WTC11 (cell line): ENCODE results near the gene FASN. TPM values are rescaled to one million over a fixed set of nuclear protein-coding genes. Genes with fewer than 3 reads are reported as not detected.
A peak's percentile ranks its signal among the peaks of the same experiment; 100 is the strongest.
"Not testable (repeated sequence)": the region's sequence is repeated elsewhere in the genome, so short reads cannot be mapped to it uniquely, and the experiment has no call there.

Experiments used
- ATAC-seq: fragments of 200-7000 bp; cut with Tn5 transposase; 2 replicates; pipeline ENCODE4 v1.10.0; 2021; ENCODE audit warnings: mild to moderate bottlenecking, moderate library complexity
- CTCF ChIA-PET: fragments of 300-600 bp; sonication (Branson Sonifier 250); formaldehyde crosslinking; loops from one replicate; lab custom pipeline; 2021; ENCODE audit warnings: antibody characterized with exemption; lab: Charles Lee
- POLR2A ChIA-PET: fragments of 350-600 bp; sonication (Branson Sonifier 250); formaldehyde crosslinking; loops from one replicate; lab custom pipeline; 2021; ENCODE audit warnings: antibody characterized with exemption; lab: Charles Lee
- DNase-seq: peaks from one replicate; pipeline ENCODE4 v3.0.0; 2021; ENCODE audit warnings: low spot score
- H3K27ac Mint-ChIP-seq: 2 replicates; pipeline ENCODE4 v1.8.0; 2021; ENCODE audit warnings: mixed read lengths
- H3K27me3 Mint-ChIP-seq: 2 replicates; pipeline ENCODE4 v1.8.0; 2021; ENCODE audit warnings: low read depth, mild to moderate bottlenecking, moderate library complexity, mixed read lengths
- H3K36me3 Mint-ChIP-seq: 2 replicates; pipeline ENCODE4 v1.8.0; 2021; ENCODE audit warnings: mixed read lengths
- H3K4me1 Mint-ChIP-seq: 2 replicates; pipeline ENCODE4 v1.8.0; 2022; ENCODE audit warnings: mixed read lengths
- H3K4me3 Mint-ChIP-seq: 2 replicates; pipeline ENCODE4 v1.8.0; 2021; ENCODE audit warnings: mild to moderate bottlenecking, moderate library complexity, mixed read lengths
- H3K9me3 Mint-ChIP-seq: 2 replicates; pipeline ENCODE4 v1.8.0; 2021; ENCODE audit warnings: mixed read lengths
- ARID4B ChIP-seq: sonication (generic); formaldehyde crosslinking; IDR thresholded peaks from 2 replicates; pipeline ENCODE4 v1.8.0; 2023; ENCODE audit warnings: missing genetic modification reagents, mild to moderate bottlenecking, borderline replicate concordance
- CDX4 ChIP-seq: fragments of 250-450 bp; sonication (Bioruptor Pico); IDR thresholded peaks from 2 replicates; pipeline ENCODE4 v1.9.0; 2021; ENCODE audit warnings: moderate library complexity, mild to moderate bottlenecking, inconsistent platforms, borderline replicate concordance
- CREM ChIP-seq: sonication (generic); formaldehyde crosslinking; IDR thresholded peaks from 2 replicates; pipeline ENCODE4 v1.8.1; 2022; ENCODE audit warnings: mild to moderate bottlenecking, missing genetic modification reagents, moderate library complexity
- E2F1 ChIP-seq: sonication (generic); formaldehyde crosslinking; IDR thresholded peaks from 2 replicates; pipeline ENCODE4 v1.8.0; 2022; ENCODE audit warnings: mild to moderate bottlenecking, missing genetic modification reagents
- FOXK1 ChIP-seq: sonication (generic); formaldehyde crosslinking; IDR thresholded peaks from 2 replicates; pipeline ENCODE4 v1.8.0; 2022; ENCODE audit warnings: mild to moderate bottlenecking, moderate library complexity, missing genetic modification reagents
- IRF1 ChIP-seq: sonication (generic); formaldehyde crosslinking; IDR thresholded peaks from 2 replicates; pipeline ENCODE4 v1.8.0; 2023; ENCODE audit warnings: missing genetic modification reagents
- KAT7 ChIP-seq: sonication (generic); formaldehyde crosslinking; IDR thresholded peaks from 2 replicates; pipeline ENCODE4 v1.8.1; 2023; ENCODE audit warnings: missing genetic modification reagents, mild to moderate bottlenecking, borderline replicate concordance
- MLX ChIP-seq: sonication (generic); formaldehyde crosslinking; IDR thresholded peaks from 2 replicates; pipeline ENCODE4 v1.8.1; 2023; ENCODE audit warnings: mild to moderate bottlenecking, missing genetic modification reagents, moderate library complexity
- NFATC4 ChIP-seq: fragments of 250-450 bp; sonication (Bioruptor Pico); IDR thresholded peaks from 2 replicates; pipeline ENCODE4 v1.9.0; 2021; ENCODE audit warnings: mild to moderate bottlenecking
- NFYB ChIP-seq: sonication (generic); formaldehyde crosslinking; conservative IDR thresholded peaks from 2 replicates; pipeline ENCODE4 v1.8.0; 2022; ENCODE audit warnings: low read depth, missing genetic modification reagents
- STAT6 ChIP-seq: sonication (generic); formaldehyde crosslinking; conservative IDR thresholded peaks from 2 replicates; pipeline ENCODE4 v1.8.1; 2023; ENCODE audit warnings: mild to moderate bottlenecking, low read depth, missing genetic modification reagents, moderate library complexity
- TCF7 ChIP-seq: sonication (generic); formaldehyde crosslinking; IDR thresholded peaks from 2 replicates; pipeline ENCODE4 v1.8.0; 2022; ENCODE audit warnings: mild to moderate bottlenecking, low read depth, missing genetic modification reagents, moderate library complexity
- TEAD4 ChIP-seq: sonication (generic); formaldehyde crosslinking; IDR thresholded peaks from 2 replicates; pipeline ENCODE4 v1.8.0; 2022; ENCODE audit warnings: mild to moderate bottlenecking, missing genetic modification reagents
- ZNF263 ChIP-seq: sonication (generic); formaldehyde crosslinking; IDR thresholded peaks from 2 replicates; pipeline ENCODE4 v1.8.1; 2022; ENCODE audit warnings: low read depth, mild to moderate bottlenecking, moderate library complexity, missing genetic modification reagents
- total RNA-seq: library from RNA; stranded (reverse); gene quantifications from 3 replicates; pipeline ENCODE4 v1.2.3, GENCODE V29; 2021
- TF ChIP-seq, protein P1 (sequence below): sonication (generic); formaldehyde crosslinking; IDR thresholded peaks from 2 replicates; pipeline ENCODE4 v1.8.1; 2022; ENCODE audit warnings: low read depth, mild to moderate bottlenecking, moderate library complexity, missing genetic modification reagents, borderline replicate concordance
- TF ChIP-seq, protein P2 (sequence below): sonication (generic); formaldehyde crosslinking; IDR thresholded peaks from 2 replicates; pipeline ENCODE4 v1.8.1; 2023; ENCODE audit warnings: mild to moderate bottlenecking, missing genetic modification reagents, moderate library complexity
- TF ChIP-seq, protein P3 (sequence below): fragments of 250-450 bp; sonication (Bioruptor Pico); IDR thresholded peaks from 2 replicates; pipeline ENCODE4 v2.1.2; 2022; ENCODE audit warnings: mild to moderate bottlenecking, moderate library complexity

The FASN gene
- total RNA-seq, 1 experiment from 2014 or later = 742 TPM

- TF ChIP-seq MLX (no peak), TCF7 (no peak), NFYB (no peak), STAT6 (CRISPR knock-in tag) (no peak)
- TF ChIP-seq, protein P1, sequence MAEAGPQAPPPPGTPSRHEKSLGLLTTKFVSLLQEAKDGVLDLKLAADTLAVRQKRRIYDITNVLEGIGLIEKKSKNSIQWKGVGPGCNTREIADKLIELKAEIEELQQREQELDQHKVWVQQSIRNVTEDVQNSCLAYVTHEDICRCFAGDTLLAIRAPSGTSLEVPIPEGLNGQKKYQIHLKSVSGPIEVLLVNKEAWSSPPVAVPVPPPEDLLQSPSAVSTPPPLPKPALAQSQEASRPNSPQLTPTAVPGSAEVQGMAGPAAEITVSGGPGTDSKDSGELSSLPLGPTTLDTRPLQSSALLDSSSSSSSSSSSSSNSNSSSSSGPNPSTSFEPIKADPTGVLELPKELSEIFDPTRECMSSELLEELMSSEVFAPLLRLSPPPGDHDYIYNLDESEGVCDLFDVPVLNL (CRISPR knock-in tag) = no peak
Observed at GRCh38 chr17:82039695-82040299, 58.2 kb downstream of the FASN start (continued).

DNA sequence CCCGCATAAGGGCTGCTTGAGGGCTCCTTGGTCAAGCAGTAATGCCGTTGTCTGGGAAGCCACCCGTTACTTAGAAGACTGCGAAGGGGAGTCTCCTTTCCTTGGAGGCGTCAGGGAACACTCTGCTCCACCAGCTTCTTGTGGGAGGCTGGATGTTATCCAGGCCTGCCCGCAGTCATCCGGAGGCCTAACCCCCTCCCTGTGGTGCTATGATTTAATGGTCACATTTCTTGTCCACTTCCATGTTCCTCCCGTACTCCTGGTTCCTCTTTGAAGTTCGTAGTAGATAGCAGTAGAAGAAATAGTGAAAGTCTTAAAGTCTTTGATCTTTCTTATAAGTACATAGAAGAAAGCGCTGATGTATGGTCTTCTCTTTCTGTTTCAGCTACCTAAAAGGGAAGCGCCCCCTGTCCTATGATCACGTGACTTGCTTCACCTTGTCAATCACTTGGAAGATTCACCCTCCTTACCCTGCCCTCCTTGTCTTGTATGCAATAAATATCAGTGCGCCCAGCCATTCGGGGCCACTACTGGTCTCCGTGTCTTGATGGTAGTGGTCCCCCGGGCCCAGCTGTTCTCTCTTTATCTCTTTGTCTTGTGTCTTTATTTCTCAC lies 59.1 kb downstream of the FASN start:
- ATAC-seq, POLR2A ChIA-PET, H3K9me3 Mint-ChIP-seq, DNase-seq, H3K36me3 Mint-ChIP-seq, H3K27ac Mint-ChIP-seq, H3K4me3 Mint-ChIP-seq: not testable (repeated sequence)
- H3K4me1 Mint-ChIP-seq = peaks cover 40% of the 10 kb centered on the region
- CTCF ChIA-PET = interaction anchor here (0.8 to 2.0 kb wide), 3 partner anchors 8 to 68 kb away, joined by 3 to 16 read pairs (median 3); no protein-coding TSS in a partner anchor
- peaks cover 10% of the 10 kb centered on the region for H3K27me3 Mint-ChIP-seq

DNA sequence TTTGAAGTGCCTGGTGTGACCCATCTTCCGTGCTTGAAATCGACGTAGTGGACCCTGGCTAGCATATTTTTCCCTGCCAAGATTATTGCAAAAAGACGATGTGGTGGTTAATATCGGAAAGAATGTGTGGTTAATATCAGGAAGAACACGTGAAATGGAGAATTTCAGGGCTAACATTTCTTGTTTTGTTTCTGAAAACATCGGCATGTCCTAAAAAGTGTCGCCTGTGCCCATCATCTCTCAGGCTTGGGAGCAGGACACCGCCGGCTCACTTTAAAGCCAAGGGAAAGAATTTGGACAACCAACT lies 60.2 kb downstream of the FASN start:
- POLR2A ChIA-PET = interaction anchor here (0.5 to 1.4 kb wide), 13 partner anchors 12 to 451 kb away, joined by 3 to 11 read pairs (median 5); partner anchors contain the start of genes ARL16, ASPSCR1, CENPX and FASN
- H3K4me1 Mint-ChIP-seq = peaks cover 33% of the 10 kb centered on the region
- peaks cover 10% of the 10 kb centered on the region for H3K27me3 Mint-ChIP-seq
- CTCF ChIA-PET = interaction anchor here (0.6 to 2.0 kb wide), 49 partner anchors 8 to 437 kb away, joined by 3 to 31 read pairs (median 4); partner anchors contain the start of genes ASPSCR1, CENPX, FASN and GPS1
- H3K36me3 Mint-ChIP-seq = 0 out of 2 replicates have a peak, but pooled peaks cover 6% of the 10 kb centered on the region
- no peak for DNase-seq
- H3K4me3 Mint-ChIP-seq = peak overlapping the region; percentile 68
- no peaks in the 10 kb centered on the region for H3K9me3 Mint-ChIP-seq
- peak overlapping the region; percentile 95 for H3K27ac Mint-ChIP-seq
- no peak for ATAC-seq
- TF ChIP-seq KAT7 (CRISPR knock-in tag) (no peak), CDX4 (CRISPR knock-in tag) (no peak), NFATC4 (CRISPR knock-in tag) (no peak), E2F1 (CRISPR knock-in tag) (no peak), FOXK1 (CRISPR knock-in tag) (no peak), IRF1 (CRISPR knock-in tag) (no peak), TEAD4 (CRISPR knock-in tag) (no peak), CREM (CRISPR knock-in tag) (no peak), ZNF263 (CRISPR knock-in tag) (no peak), ARID4B (CRISPR knock-in tag) (no peak)
- TF ChIP-seq, protein P2, sequence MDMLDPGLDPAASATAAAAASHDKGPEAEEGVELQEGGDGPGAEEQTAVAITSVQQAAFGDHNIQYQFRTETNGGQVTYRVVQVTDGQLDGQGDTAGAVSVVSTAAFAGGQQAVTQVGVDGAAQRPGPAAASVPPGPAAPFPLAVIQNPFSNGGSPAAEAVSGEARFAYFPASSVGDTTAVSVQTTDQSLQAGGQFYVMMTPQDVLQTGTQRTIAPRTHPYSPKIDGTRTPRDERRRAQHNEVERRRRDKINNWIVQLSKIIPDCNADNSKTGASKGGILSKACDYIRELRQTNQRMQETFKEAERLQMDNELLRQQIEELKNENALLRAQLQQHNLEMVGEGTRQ = no peak
- TF ChIP-seq, protein P3, sequence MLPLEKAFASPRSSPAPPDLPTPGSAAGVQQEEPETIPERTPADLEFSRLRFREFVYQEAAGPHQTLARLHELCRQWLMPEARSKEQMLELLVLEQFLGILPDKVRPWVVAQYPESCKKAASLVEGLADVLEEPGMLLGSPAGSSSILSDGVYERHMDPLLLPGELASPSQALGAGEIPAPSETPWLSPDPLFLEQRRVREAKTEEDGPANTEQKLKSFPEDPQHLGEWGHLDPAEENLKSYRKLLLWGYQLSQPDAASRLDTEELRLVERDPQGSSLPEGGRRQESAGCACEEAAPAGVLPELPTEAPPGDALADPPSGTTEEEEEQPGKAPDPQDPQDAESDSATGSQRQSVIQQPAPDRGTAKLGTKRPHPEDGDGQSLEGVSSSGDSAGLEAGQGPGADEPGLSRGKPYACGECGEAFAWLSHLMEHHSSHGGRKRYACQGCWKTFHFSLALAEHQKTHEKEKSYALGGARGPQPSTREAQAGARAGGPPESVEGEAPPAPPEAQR (CRISPR knock-in tag) = no peak
